ENCODE results near the gene EPS8L2. TPM values are rescaled to one million over a fixed set of nuclear protein-coding genes. Genes with fewer than 3 reads are reported as not detected.

The EPS8L2 gene
- total and polyA plus RNA-seq, 9 of the 15 experiments (the other 6 are each of a cell fraction or from before 2014, with no cell fraction given): 0.75 to 17.0 (median 3.7) TPM

- TF ChIP-seq ATF7 (IDR thresholded peaks at IDR 0.05): peak; percentile 57; the same call in 1 of the 2 replicates
- TF ChIP-seq ZNF311 (CRISPR knock-in tag; IDR thresholded peaks at IDR 0.05): no peak
- TF ChIP-seq MBD2 (IDR thresholded peaks at IDR 0.05; ENCODE audit: borderline replicate concordance, low read depth): 0 out of 2 replicates have a peak, but pooled peaks have one; percentile 45
- TF ChIP-seq U2AF1 (optimal IDR thresholded peaks at IDR 0.05; ENCODE audit: low read depth, low read length): no peak
- peak; percentile 91 for TF ChIP-seq NFRKB (IDR thresholded peaks at IDR 0.05; ENCODE audit: low read depth)
- no peak for TF ChIP-seq ZKSCAN3 (CRISPR knock-in tag; IDR thresholded peaks at IDR 0.05)
- TF ChIP-seq KDM1A (IDR thresholded peaks at IDR 0.05): no peak
- TF ChIP-seq PHF8 (IDR thresholded peaks at IDR 0.05; ENCODE audit: borderline replicate concordance, low read length): peak; percentile 38; the same call in 1 of the 2 replicates
- peak; percentile 73 for TF ChIP-seq ZNF395 (CRISPR knock-in tag; IDR thresholded peaks at IDR 0.05)
- peak in 1 of 2 experiments; percentile 31; a peak in 1 of 4 replicates for TF ChIP-seq ARNT (IDR thresholded peaks at IDR 0.05)
- peak; percentile 69 for TF ChIP-seq NCOA1 (IDR thresholded peaks at IDR 0.05; ENCODE audit: low read depth)
- TF ChIP-seq GATAD2B (IDR thresholded peaks at IDR 0.05; ENCODE audit: borderline replicate concordance): no peak
- TF ChIP-seq SLC30A9 (CRISPR knock-in tag; IDR thresholded peaks at IDR 0.05): no peak
- no peak for TF ChIP-seq ZNF23 (CRISPR knock-in tag; IDR thresholded peaks at IDR 0.05)
- no peak for TF ChIP-seq ETS1 (conservative IDR thresholded peaks at IDR 0.05; ENCODE audit: control insufficient read depth, low read depth, low read length)
- no peak for TF ChIP-seq HMG20A (CRISPR knock-in tag; conservative IDR thresholded peaks at IDR 0.05)
- no peak for TF ChIP-seq SAP30 (IDR thresholded peaks at IDR 0.05; ENCODE audit: borderline replicate concordance, insufficient read depth, low read depth, low read length, poor library complexity, severe bottlenecking)
- TF ChIP-seq ZNF165 (CRISPR knock-in tag; IDR thresholded peaks at IDR 0.05; ENCODE audit: borderline replicate concordance): no peak
- no peak for TF ChIP-seq ZC3H4 (CRISPR knock-in tag; IDR thresholded peaks at IDR 0.05; ENCODE audit: borderline replicate concordance)
- TF ChIP-seq JUN (IDR thresholded peaks at IDR 0.05; ENCODE audit: borderline replicate concordance, low read depth, low read length): 0 out of 2 replicates have a peak, but pooled peaks have one; percentile 42
- TF ChIP-seq JUN (CRISPR knock-in tag; IDR thresholded peaks at IDR 0.05; ENCODE audit: borderline replicate concordance): no peak
- peak; percentile 14 for TF ChIP-seq MEIS2 (IDR thresholded peaks at IDR 0.05; ENCODE audit: partially characterized antibody)
- TF ChIP-seq RBM25 (IDR thresholded peaks at IDR 0.05; ENCODE audit: low read depth, low read length, severe bottlenecking): no peak
- TF ChIP-seq ZNF263 (CRISPR knock-in tag; IDR thresholded peaks at IDR 0.05; ENCODE audit: borderline replicate concordance): no peak
- TF ChIP-seq BACH1 (tag; IDR thresholded peaks at IDR 0.05): peak; percentile 89
- 0 out of 2 replicates have a peak, but pooled peaks have one; percentile 23 for TF ChIP-seq HLTF (IDR thresholded peaks at IDR 0.05)
- TF ChIP-seq HOMEZ (CRISPR knock-in tag; IDR thresholded peaks at IDR 0.05): no peak
Observed at GRCh38 chr11:665704-666281, 40.2 kb upstream of the EPS8L2 start (continued).
